A549 (cell line): ENCODE measurements around the gene COPG1. TPM values are rescaled to one million over a fixed set of nuclear protein-coding genes. Genes with fewer than 3 reads are reported as not detected.

ENCODE experiments used
- ATAC-seq, 2 experiments: fragments of 200-7000 bp in 1 of 2; fragments of >200 bp in 1 of 2; cut with Nextera tagmentation in 1 of 2; cut with Tn5 transposase in 1 of 2; 3 replicates each; pipeline versions ENCODE4 v1.8.0 to v1.9.1; 2018 to 2020; ENCODE audit warnings: mild to moderate bottlenecking in 1 of 2, moderate library complexity in 1 of 2
- CTCF ChIA-PET: fragments of 300-600 bp; sonication (Branson Sonifier 250); formaldehyde crosslinking; extraction: SDS; loops from one replicate; lab custom pipeline; 2021; ENCODE audit warnings: antibody characterized with exemption, inconsistent platforms; lab: Yijun Ruan, JAX
- POLR2A ChIA-PET: fragments of 350-600 bp; formaldehyde crosslinking; extraction: SDS; loops from one replicate; lab custom pipeline; 2021; ENCODE audit warnings: antibody characterized with exemption, inconsistent platforms; lab: Yijun Ruan, JAX
- DNase-seq, 2 experiments: peaks; one replicate each; pipeline versions ENCODE4 v3.0.0 to v3.0.0-alpha.2; 2011 to 2016; ENCODE audit warnings: low read depth in 1 of 2, low spot score in 1 of 2
- FAIRE-seq: peaks from 2 replicates; lab custom pipeline; 2011; peaks lifted over from hg19 to GRCh38; lab: Jason Lieb, UNC
- H3K27ac ChIP-seq, 2 experiments: fragments of >200 bp; sonication (Bioruptor Twin); formaldehyde crosslinking; 3 replicates each; pipeline ENCODE4 v1.5.1; 2016 to 2017
- H3K4me1 ChIP-seq: fragments of >200 bp; sonication (Bioruptor Twin); formaldehyde crosslinking; 3 replicates; pipeline ENCODE4 v1.6.1; 2016
- H3K4me2 ChIP-seq: fragments of >200 bp; sonication (Bioruptor Twin); formaldehyde crosslinking; 3 replicates; pipeline ENCODE4 v1.6.1; 2016
- H3K4me3 ChIP-seq: fragments of >200 bp; sonication (Bioruptor Twin); formaldehyde crosslinking; 3 replicates; pipeline ENCODE4 v1.5.1; 2016
- H3K9me3 ChIP-seq: fragments of >200 bp; sonication (Bioruptor Twin); formaldehyde crosslinking; 3 replicates; pipeline ENCODE4 v1.6.1; 2016
- BHLHE40 ChIP-seq: IDR thresholded peaks from 2 replicates; pipeline ENCODE4 v1.6.1; 2012; ENCODE audit warnings: low read depth, low read length, inconsistent platforms
- CBX2 ChIP-seq: fragments of 200-600 bp; sonication (generic); IDR thresholded peaks from 2 replicates; pipeline ENCODE4 v1.6.1; 2016; ENCODE audit warnings: low read depth, mild to moderate bottlenecking, borderline replicate concordance
- CHD4 ChIP-seq: fragments of 200-600 bp; sonication (generic); IDR thresholded peaks from 2 replicates; pipeline ENCODE4 v1.6.1; 2016; ENCODE audit warnings: antibody characterized with exemption, mild to moderate bottlenecking, borderline replicate concordance
- EHMT2 ChIP-seq: fragments of 200-600 bp; sonication (generic); IDR thresholded peaks from 2 replicates; pipeline ENCODE4 v1.6.1; 2016; ENCODE audit warnings: antibody characterized with exemption, low read depth, mild to moderate bottlenecking, moderate library complexity
- ESRRA ChIP-seq: fragments of 150-350 bp; IDR thresholded peaks from 2 replicates; pipeline ENCODE4 v1.6.1; 2014; ENCODE audit warnings: mild to moderate bottlenecking, low read length, borderline replicate concordance
- FOSL2 ChIP-seq, 2 experiments: fragments of 450-650 bp in 1 of 2; fragments of >200 bp in 1 of 2; sonication (Bioruptor Twin) in 1 of 2; formaldehyde crosslinking; IDR thresholded peaks; 2 replicates each; pipeline versions ENCODE4 v1.5.0 to v1.6.1; 2016 to 2020; ENCODE audit warnings: mild to moderate bottlenecking in 1 of 2, moderate library complexity in 1 of 2
- GATA3 ChIP-seq: IDR thresholded peaks from 2 replicates; pipeline ENCODE4 v1.6.1; 2012; ENCODE audit warnings: borderline replicate concordance
- HDAC2 ChIP-seq: fragments of 200-600 bp; sonication (generic); IDR thresholded peaks from 2 replicates; pipeline ENCODE4 v1.6.1; 2016
- HOXB5 ChIP-seq: fragments of 250-450 bp; sonication (Bioruptor Pico); IDR thresholded peaks from 2 replicates; pipeline ENCODE4 v1.5.0; 2020; ENCODE audit warnings: mild to moderate bottlenecking, moderate library complexity
- JUN ChIP-seq, 2 experiments: fragments of >200 bp; sonication (Bioruptor Twin); formaldehyde crosslinking; IDR thresholded peaks; 2 replicates in 1 of 2; 3 replicates in 1 of 2; pipeline ENCODE4 v1.6.1; 2016 to 2017
- KDM5A ChIP-seq: fragments of 200-600 bp; sonication (generic); IDR thresholded peaks from 2 replicates; pipeline ENCODE4 v1.6.1; 2016; ENCODE audit warnings: antibody characterized with exemption, mild to moderate bottlenecking
- MAFK ChIP-seq: fragments of 450-650 bp; IDR thresholded peaks from 2 replicates; pipeline ENCODE4 v1.6.1; 2014; ENCODE audit not compliant: partially characterized antibody
- NR3C1 ChIP-seq: fragments of >200 bp; sonication (Bioruptor Twin); formaldehyde crosslinking; IDR thresholded peaks from 3 replicates; pipeline ENCODE4 v1.6.1; 2017
- POLR2A ChIP-seq: IDR thresholded peaks from 2 replicates; pipeline ENCODE4 v1.6.1; 2012; ENCODE audit warnings: mild to moderate bottlenecking, low read length
- RAD21 ChIP-seq, 2 experiments: fragments of >200 bp in 1 of 2; sonication (Bioruptor Twin) in 1 of 2; formaldehyde crosslinking in 1 of 2; IDR thresholded peaks in 1 of 2; conservative IDR thresholded peaks in 1 of 2; 2 replicates in 1 of 2; 3 replicates in 1 of 2; pipeline ENCODE4 v1.6.1; 2012 to 2018; ENCODE audit warnings: inconsistent platforms in 1 of 2
- RFX5 ChIP-seq: fragments of 450-650 bp; IDR thresholded peaks from 2 replicates; pipeline ENCODE4 v1.7.1; 2014; ENCODE audit warnings: antibody characterized with exemption, mild to moderate bottlenecking, moderate library complexity
- SMC3 ChIP-seq: fragments of >200 bp; sonication (Bioruptor Twin); formaldehyde crosslinking; IDR thresholded peaks from 3 replicates; pipeline ENCODE4 v1.6.1; 2018; ENCODE audit warnings: inconsistent platforms
- SREBF2 ChIP-seq: fragments of 450-650 bp; IDR thresholded peaks from 2 replicates; pipeline ENCODE4 v1.6.1; 2014; ENCODE audit warnings: mild to moderate bottlenecking, moderate library complexity
- TFCP2L1 ChIP-seq: fragments of 250-450 bp; sonication (Bioruptor Pico); IDR thresholded peaks from 2 replicates; pipeline ENCODE4 v1.5.0; 2021; ENCODE audit warnings: mild to moderate bottlenecking
- ZNF302 ChIP-seq: fragments of 250-450 bp; sonication (Bioruptor Pico); IDR thresholded peaks from 2 replicates; pipeline ENCODE4 v1.9.0; 2021; ENCODE audit warnings: inconsistent platforms, mild to moderate bottlenecking, moderate library complexity
- WGBS: methylation state at CpG from one replicate; pipeline ENCODE4 v1.1.6; 2017; ENCODE audit errors: missing lambda C conversion rate; 5-methylcytosine and 5-hydroxymethylcytosine counted together
- polyA plus RNA-seq, 4 experiments: library from polyadenylated mRNA; depleted of rRNA in 3 of 4; stranded (reverse); fragments of >200 nt; fragmentation: RNase III in 1 of 4; extraction: RNeasy Plus Mini Kit Qiagen cat#74134 plus additional on column Dnase treatment in 1 of 4; gene quantifications; 2 replicates in 3 of 4; 3 replicates in 1 of 4; pipeline ENCODE4 v1.2.3, GENCODE V29; 2011 to 2017
- TF ChIP-seq, protein P1 (sequence below): fragments of 200-600 bp; sonication (generic); IDR thresholded peaks from 2 replicates; pipeline ENCODE4 v1.6.1; 2016; ENCODE audit warnings: antibody characterized with exemption, mild to moderate bottlenecking, moderate library complexity
- TF ChIP-seq, protein P2 (sequence below): fragments of 450-650 bp; IDR thresholded peaks from 2 replicates; pipeline ENCODE4 v1.6.1; 2014; ENCODE audit warnings: antibody characterized with exemption
- TF ChIP-seq, protein P3 (sequence below): fragments of 250-450 bp; sonication (Bioruptor Pico); IDR thresholded peaks from 2 replicates; pipeline ENCODE4 v1.5.0; 2021; ENCODE audit warnings: mild to moderate bottlenecking, moderate library complexity, borderline replicate concordance
- TF ChIP-seq, protein P4 (sequence below): fragments of 250-450 bp; sonication (Bioruptor Pico); IDR thresholded peaks from 2 replicates; pipeline ENCODE4 v1.5.0; 2020; ENCODE audit warnings: low read depth, mild to moderate bottlenecking, moderate library complexity

The COPG1 gene
- polyA plus RNA-seq, 2 of the 4 experiments (the other 2 are of a cell fraction): 80.6 to 90.2 TPM

DNA sequence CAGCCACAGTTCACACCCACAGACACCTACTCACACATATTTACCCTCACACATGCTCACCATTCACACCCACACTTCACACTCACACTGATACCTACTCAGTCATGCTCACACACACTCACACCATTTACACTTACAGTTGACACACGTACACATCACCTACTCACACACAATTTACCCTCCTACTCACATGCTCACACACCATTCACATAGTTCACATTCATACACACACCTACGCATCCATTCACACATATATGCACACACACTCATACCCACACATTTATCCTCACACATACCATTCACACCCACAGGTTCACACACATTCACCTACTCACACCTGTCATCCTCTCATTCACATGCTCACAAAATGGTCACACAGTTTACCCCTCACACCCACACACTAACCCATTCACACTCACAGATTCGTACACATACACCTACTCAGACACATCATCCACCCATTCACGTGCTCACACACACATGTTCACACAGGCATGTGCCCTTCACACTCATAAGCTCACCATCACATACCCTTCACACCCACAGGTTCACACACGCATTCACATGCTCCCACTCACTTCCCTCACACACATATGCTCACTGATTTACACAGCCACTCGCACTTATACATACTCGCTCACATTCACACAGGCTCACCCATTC is 71.5 kb downstream of the COPG1 start (continued):
- TF ChIP-seq, protein P1, sequence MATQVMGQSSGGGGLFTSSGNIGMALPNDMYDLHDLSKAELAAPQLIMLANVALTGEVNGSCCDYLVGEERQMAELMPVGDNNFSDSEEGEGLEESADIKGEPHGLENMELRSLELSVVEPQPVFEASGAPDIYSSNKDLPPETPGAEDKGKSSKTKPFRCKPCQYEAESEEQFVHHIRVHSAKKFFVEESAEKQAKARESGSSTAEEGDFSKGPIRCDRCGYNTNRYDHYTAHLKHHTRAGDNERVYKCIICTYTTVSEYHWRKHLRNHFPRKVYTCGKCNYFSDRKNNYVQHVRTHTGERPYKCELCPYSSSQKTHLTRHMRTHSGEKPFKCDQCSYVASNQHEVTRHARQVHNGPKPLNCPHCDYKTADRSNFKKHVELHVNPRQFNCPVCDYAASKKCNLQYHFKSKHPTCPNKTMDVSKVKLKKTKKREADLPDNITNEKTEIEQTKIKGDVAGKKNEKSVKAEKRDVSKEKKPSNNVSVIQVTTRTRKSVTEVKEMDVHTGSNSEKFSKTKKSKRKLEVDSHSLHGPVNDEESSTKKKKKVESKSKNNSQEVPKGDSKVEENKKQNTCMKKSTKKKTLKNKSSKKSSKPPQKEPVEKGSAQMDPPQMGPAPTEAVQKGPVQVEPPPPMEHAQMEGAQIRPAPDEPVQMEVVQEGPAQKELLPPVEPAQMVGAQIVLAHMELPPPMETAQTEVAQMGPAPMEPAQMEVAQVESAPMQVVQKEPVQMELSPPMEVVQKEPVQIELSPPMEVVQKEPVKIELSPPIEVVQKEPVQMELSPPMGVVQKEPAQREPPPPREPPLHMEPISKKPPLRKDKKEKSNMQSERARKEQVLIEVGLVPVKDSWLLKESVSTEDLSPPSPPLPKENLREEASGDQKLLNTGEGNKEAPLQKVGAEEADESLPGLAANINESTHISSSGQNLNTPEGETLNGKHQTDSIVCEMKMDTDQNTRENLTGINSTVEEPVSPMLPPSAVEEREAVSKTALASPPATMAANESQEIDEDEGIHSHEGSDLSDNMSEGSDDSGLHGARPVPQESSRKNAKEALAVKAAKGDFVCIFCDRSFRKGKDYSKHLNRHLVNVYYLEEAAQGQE: no peak
- no peak for TF ChIP-seq JUN (IDR thresholded peaks at IDR 0.05)
- no peak for TF ChIP-seq RAD21 (conservative IDR thresholded peaks at IDR 0.05 in 1 of 2, IDR thresholded peaks at IDR 0.05 in 1 of 2)
- TF ChIP-seq SREBF2: no peak
- TF ChIP-seq HDAC2: no peak
- TF ChIP-seq MAFK: no peak
- no peak for TF ChIP-seq ESRRA
- no peak for TF ChIP-seq EHMT2
- no peak for TF ChIP-seq CHD4
- TF ChIP-seq, all 56 proteins: peak for 0

DNA sequence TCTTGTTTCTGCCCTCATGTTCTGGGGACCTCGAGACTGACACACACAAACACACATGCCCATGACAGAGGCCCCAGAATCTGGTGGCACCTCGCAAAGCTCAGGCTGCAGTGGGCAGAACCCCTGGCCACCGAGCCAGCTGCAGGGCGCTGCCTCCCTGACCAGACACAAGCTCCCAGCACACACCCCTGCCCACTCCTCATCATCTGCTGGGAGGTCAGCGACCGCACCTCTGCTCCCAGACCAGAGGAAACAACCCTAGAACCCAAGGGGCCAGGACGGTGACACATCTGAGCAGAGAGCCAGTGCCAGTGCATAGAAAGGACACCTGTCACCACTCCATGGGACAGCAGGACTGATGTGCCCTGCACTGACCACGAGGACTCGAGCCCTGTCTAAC is 72.5 kb downstream of the COPG1 start:
- Histone ChIP-seq H3K4me2 (no peak overlapping the region), H3K9me3 (no peaks in the 10 kb centered on the region), H3K4me1 (peaks cover 4% of the 10 kb centered on the region; the same call in 1 of the 3 replicates), H3K27ac (no peak overlapping the region), H3K4me3 (no peak overlapping the region)
- TF ChIP-seq, protein P2, sequence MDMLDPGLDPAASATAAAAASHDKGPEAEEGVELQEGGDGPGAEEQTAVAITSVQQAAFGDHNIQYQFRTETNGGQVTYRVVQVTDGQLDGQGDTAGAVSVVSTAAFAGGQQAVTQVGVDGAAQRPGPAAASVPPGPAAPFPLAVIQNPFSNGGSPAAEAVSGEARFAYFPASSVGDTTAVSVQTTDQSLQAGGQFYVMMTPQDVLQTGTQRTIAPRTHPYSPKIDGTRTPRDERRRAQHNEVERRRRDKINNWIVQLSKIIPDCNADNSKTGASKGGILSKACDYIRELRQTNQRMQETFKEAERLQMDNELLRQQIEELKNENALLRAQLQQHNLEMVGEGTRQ: no peak
- TF ChIP-seq TFCP2L1 (CRISPR knock-in tag) (no peak), CBX2 (no peak), SMC3 (no peak), KDM5A (no peak), RFX5 (no peak)
- no peak for ATAC-seq
- CTCF ChIA-PET: no interaction called here
- POLR2A ChIA-PET: no interaction called here
- WGBS: 72% methylated on average over 5 of the region's 9 CpGs
- FAIRE-seq: no peak
- no peak for DNase-seq

DNA sequence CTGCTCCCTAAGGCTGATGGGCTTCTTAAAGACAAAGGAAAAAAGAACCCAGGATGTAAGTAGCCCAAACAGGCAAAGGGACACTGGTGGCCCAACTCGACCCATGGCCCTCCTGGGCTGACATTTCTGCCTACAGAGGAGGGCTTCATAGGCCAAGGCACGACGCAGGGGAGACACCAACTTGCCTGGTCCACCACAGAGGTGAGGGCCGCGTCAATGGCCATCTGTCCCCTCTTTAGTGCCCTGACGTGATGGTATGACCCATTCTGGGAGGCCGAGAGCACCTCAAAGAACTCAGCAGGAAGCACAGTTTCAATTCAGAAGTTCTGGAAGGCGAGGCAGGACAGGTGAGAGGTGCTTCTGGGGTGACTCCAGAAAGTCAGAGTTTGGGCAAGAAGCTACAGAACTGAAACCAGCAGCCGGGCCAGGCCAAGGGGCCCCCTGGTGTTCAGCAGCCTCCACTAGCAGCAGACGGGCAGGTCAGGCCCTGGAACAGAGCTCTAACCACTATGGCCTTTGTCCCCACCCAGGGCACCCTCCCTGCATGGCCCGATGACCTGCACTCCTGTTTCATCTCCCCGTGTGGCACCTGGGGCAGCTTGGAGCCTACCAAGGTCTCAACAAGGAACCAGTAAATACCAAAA is 74.4 kb downstream of the COPG1 start:
- POLR2A ChIA-PET: no interaction called here
- no peaks in the 10 kb centered on the region for H3K4me1 ChIP-seq
- H3K27ac ChIP-seq: no peak overlapping the region
- CTCF ChIA-PET: interaction anchor here (0.6 to 1.5 kb wide), 3 partner anchors 10 to 437 kb away, joined by 3 read pairs; no protein-coding TSS in a partner anchor
- no peak for DNase-seq
- no peak for TF ChIP-seq EHMT2
- TF ChIP-seq RAD21 (conservative IDR thresholded peaks at IDR 0.05 in 1 of 2, IDR thresholded peaks at IDR 0.05 in 1 of 2): 0 out of 5 replicates have a peak, but pooled peaks of 1 of the 2 experiments have one; percentile 9
- ATAC-seq: peak; percentile 39 to 57; a peak in 3 of 6 replicates
- no peak for FAIRE-seq
- no peaks in the 10 kb centered on the region for H3K9me3 ChIP-seq
- H3K4me2 ChIP-seq: no peak overlapping the region
- no peak overlapping the region for H3K4me3 ChIP-seq
- 66% methylated on average over 9 of the region's 12 CpGs for WGBS

DNA sequence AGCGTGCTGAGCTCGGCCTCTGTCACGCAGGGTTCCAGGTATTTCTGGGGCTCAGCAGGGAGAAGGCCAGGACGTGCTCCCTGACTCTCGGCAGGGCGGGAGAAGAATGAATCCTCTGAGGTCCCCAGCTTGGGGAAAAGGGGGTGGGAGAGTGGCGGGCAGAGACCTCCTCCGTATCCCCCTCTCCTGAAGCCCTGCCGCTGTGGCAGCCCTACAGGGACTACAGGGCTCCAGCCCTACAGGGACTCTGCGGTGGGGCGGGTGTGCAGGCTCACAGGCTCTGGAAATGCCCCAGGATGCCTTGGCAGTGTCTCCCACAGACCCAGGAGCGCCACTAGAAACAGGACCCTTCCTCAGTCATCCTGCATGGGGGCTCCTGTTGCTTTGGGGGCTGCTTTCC is 75.4 kb downstream of the COPG1 start:
- Histone ChIP-seq H3K4me2 (no peak overlapping the region), H3K4me3 (no peak overlapping the region), H3K4me1 (no peaks in the 10 kb centered on the region), H3K9me3 (no peaks in the 10 kb centered on the region)
- TF ChIP-seq NR3C1: no peak
- TF ChIP-seq, protein P3, sequence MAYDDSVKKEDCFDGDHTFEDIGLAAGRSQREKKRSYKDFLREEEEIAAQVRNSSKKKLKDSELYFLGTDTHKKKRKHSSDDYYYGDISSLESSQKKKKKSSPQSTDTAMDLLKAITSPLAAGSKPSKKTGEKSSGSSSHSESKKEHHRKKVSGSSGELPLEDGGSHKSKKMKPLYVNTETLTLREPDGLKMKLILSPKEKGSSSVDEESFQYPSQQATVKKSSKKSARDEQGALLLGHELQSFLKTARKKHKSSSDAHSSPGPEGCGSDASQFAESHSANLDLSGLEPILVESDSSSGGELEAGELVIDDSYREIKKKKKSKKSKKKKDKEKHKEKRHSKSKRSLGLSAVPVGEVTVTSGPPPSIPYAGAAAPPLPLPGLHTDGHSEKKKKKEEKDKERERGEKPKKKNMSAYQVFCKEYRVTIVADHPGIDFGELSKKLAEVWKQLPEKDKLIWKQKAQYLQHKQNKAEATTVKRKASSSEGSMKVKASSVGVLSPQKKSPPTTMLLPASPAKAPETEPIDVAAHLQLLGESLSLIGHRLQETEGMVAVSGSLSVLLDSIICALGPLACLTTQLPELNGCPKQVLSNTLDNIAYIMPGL (CRISPR knock-in tag): no peak
- TF ChIP-seq GATA3: no peak
- TF ChIP-seq HOXB5 (CRISPR knock-in tag): no peak
- no peak for TF ChIP-seq JUN (IDR thresholded peaks at IDR 0.05)
- no peak for TF ChIP-seq BHLHE40
- no peak for TF ChIP-seq HDAC2
- no peak for TF ChIP-seq EHMT2
- TF ChIP-seq SREBF2: no peak
- no peak for TF ChIP-seq FOSL2 (IDR thresholded peaks at IDR 0.05)
- no peak for TF ChIP-seq FOSL2 (CRISPR knock-in tag; IDR thresholded peaks at IDR 0.05)
- TF ChIP-seq, protein P4, sequence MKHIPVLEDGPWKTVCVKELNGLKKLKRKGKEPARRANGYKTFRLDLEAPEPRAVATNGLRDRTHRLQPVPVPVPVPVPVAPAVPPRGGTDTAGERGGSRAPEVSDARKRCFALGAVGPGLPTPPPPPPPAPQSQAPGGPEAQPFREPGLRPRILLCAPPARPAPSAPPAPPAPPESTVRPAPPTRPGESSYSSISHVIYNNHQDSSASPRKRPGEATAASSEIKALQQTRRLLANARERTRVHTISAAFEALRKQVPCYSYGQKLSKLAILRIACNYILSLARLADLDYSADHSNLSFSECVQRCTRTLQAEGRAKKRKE (CRISPR knock-in tag): no peak
- TF ChIP-seq ZNF302 (CRISPR knock-in tag): no peak
- no peak for TF ChIP-seq RAD21 (conservative IDR thresholded peaks at IDR 0.05 in 1 of 2, IDR thresholded peaks at IDR 0.05 in 1 of 2)
- TF ChIP-seq POLR2A: no peak
- TF ChIP-seq, all 56 proteins: peak for 0
- CTCF ChIA-PET: interaction anchor here (0.7 to 2.0 kb wide), 5 partner anchors 9 to 273 kb away, joined by 3 to 7 read pairs (median 3); a partner anchor contains a TSS
- H3K27ac ChIP-seq: no peak overlapping the region
- ATAC-seq (no peak), FAIRE-seq (no peak), DNase-seq (no peak)
- 95% methylated on average over 4 of the region's 12 CpGs for WGBS
- POLR2A ChIA-PET: no interaction called here
